ENCODE measurements around the gene MED13L. TPM values are rescaled to one million over a fixed set of nuclear protein-coding genes. Genes with fewer than 3 reads are reported as not detected.

The MED13L gene
- polyA plus RNA-seq, 1 donor from 2014 or later, result 10.7 TPM

DNA sequence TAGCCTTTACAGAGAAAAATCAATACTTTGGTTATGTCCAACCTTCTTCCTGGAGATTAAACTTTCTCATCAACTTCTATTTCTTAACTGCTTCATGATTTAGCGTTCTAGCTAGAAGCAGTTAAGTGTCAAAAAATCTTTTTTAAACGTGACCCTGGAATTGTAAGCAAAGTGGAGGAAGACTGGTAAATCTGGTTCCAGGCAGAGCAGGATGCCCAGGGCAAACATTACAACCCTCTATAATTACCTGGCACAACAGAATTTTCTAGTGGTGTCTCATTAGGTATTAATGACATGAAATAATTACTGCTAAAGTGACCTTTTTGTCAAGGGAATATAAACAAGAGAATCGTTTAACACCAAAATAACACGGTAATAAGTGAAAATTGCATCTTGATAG lies 320.8 kb downstream of the MED13L start:
- Mint-ChIP-seq H3K27me3 (no peaks in the 10 kb centered on the region), H3K36me3 (peaks cover 2% of the 10 kb centered on the region), H3K27ac (peak overlapping the region in 1 of 3 donors; percentile 53), H3K9me3 (no peaks in the 10 kb centered on the region), H3K4me1 (peaks cover 0 to 1% (median 1%) of the 10 kb centered on the region in 3 donors), H3K4me3 (no peak overlapping the region)

DNA sequence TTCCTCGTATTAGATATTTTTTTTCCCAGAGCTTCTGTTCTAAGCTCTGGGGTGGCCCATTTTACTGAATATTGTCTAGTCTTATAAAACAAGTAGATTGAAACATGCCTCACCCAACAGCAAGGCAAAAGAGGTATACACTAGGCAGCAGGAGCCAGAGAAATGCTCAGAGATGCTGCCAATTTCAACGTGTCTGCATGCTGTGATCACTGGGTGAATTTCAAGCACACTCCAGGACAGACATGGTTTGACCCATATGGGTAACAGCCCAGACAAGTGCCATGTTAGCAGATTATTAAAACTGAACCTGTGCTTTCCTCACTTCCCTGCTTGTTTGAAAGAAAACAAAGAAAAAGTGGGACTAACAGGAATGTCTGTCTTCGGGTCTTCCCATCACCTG lies 321.3 kb downstream of the MED13L start:
- H3K9me3 Mint-ChIP-seq, result no peaks in the 10 kb centered on the region
- no peaks in the 10 kb centered on the region for H3K27me3 Mint-ChIP-seq
- H3K4me3 Mint-ChIP-seq, result no peak overlapping the region
- peaks cover 2% of the 10 kb centered on the region for H3K36me3 Mint-ChIP-seq
- peaks cover 0 to 1% (median 1%) of the 10 kb centered on the region in 3 donors for H3K4me1 Mint-ChIP-seq
- no peak overlapping the region for H3K27ac Mint-ChIP-seq

DNA sequence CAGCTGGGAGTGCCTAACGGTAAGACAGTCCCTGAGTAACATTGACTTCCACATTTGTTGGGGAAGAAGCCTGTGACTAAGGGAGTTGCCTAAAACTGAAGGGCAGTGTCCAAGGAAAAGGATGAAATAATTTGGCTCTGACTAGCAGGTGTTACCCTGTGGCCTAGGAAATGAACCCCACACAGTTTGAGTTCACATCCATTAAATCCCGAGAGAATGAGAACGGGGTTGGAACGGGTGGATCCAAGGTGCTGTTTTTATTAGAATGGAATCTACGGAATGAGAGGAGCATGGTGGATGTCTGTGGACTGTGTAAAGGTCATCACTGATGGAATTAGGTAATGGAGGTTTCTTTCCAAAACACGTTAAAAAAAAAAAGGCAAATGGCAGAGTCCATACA lies 324.0 kb downstream of the MED13L start:
- Mint-ChIP-seq H3K9me3 (peaks cover 0 to 1% (median 0%) of the 10 kb centered on the region in 3 donors), H3K27me3 (no peaks in the 10 kb centered on the region), H3K27ac (no peak overlapping the region), H3K36me3 (peaks cover 7% of the 10 kb centered on the region), H3K4me1 (peaks cover 0 to 1% (median 1%) of the 10 kb centered on the region in 3 donors), H3K4me3 (no peak overlapping the region)

DNA sequence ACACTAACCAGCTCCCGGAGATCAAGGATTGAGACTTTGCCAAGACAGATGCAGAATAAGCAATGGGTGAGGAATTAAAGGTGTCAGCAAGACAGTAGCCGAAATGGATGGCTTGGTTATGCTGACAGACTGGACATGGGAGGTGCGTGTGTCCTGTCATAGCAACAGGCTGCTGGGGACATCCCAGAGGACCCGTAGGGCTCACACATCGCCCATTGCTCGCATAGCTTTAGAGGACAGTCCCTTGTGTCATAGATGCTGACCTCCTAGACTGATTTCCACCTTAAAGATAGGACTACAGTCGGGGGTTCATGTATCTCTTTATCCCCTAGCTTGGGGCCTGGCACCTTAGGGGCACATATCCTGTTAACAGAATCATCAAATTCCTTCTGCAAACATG lies 324.5 kb downstream of the MED13L start:
- Mint-ChIP-seq H3K27me3 (no peaks in the 10 kb centered on the region), H3K27ac (no peak overlapping the region), H3K36me3 (peaks cover 7% of the 10 kb centered on the region), H3K4me3 (no peak overlapping the region), H3K9me3 (peaks cover 0 to 1% (median 0%) of the 10 kb centered on the region in 3 donors), H3K4me1 (peaks cover 0 to 1% (median 1%) of the 10 kb centered on the region in 3 donors)

DNA sequence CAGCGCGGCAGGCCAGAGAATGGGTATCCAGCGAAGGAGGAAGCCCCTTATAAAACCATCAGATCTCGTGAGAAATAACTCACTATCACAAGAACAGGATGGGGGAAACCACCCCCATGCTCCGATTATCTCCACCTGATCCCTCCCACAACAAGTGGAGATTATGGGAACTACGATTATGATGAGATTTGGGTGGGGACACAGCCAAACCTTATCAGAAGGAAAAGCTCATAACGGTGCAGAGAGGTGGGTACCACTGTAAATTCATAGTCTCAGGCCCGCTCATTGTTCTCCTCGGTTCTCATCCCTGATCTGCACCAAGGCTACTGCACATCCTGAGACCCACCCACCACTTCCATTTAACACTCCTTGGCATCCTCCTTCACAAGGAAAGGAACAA lies 326.5 kb downstream of the MED13L start:
- peak overlapping the region in 1 of 3 donors; percentile 65 for H3K27ac Mint-ChIP-seq

DNA sequence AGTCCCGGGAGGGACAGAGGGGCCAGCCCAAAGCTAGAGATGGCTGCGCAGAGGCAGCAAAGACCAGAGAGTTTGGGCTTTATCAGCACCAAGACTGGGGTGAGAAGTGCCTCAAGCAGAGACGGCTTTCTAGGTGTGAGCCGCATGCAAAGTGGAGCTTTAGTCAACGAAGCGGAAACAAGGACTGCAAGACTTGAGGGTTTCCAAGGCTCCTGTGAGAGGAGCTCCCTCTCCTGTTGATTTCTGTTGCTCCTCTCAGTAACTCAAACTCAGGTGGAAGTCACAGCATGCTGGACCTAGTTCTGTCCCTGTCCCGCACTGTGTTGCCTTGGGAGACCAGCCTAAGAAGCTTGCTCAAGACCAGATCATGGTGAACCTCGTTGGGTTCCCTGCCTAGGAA lies 327.8 kb downstream of the MED13L start:
- H3K27ac Mint-ChIP-seq, result peak overlapping the region in 1 of 3 donors; percentile 83
- H3K36me3 Mint-ChIP-seq, result peaks cover 6% of the 10 kb centered on the region
- peaks cover 0 to 1% (median 0%) of the 10 kb centered on the region in 3 donors for H3K9me3 Mint-ChIP-seq
- H3K4me1 Mint-ChIP-seq, result peaks cover 0 to 1% (median 1%) of the 10 kb centered on the region in 3 donors
- no peaks in the 10 kb centered on the region for H3K27me3 Mint-ChIP-seq
- H3K4me3 Mint-ChIP-seq, result no peak overlapping the region

More for the DNA sequence above, 326.5 kb downstream of the MED13L start:
- H3K27me3 Mint-ChIP-seq, result no peaks in the 10 kb centered on the region
- H3K4me3 Mint-ChIP-seq, result no peak overlapping the region
- H3K4me1 Mint-ChIP-seq, result peaks cover 0 to 1% (median 1%) of the 10 kb centered on the region in 3 donors
- H3K9me3 Mint-ChIP-seq, result peaks cover 0 to 1% (median 0%) of the 10 kb centered on the region in 3 donors
- peaks cover 7% of the 10 kb centered on the region for H3K36me3 Mint-ChIP-seq

DNA sequence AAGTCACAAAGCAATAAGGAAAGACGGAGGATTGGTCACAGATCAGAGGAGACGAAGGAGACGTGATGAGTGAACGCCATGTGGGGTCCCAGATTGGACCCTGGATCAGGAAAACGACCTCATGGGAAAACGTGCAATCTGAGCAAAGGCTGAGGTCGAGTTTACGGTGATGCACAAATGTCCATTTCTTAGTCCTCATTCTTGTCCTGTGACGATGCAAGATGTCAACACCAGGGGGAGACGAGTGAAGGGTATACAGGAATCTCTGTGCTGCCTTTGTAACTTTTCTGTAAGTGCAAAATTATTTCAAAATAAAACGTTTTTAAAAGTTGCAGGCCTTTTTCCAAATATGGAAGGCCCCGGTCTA lies 329.8 kb downstream of the MED13L start:
- Mint-ChIP-seq H3K27ac (peak overlapping the region in 2 of 3 donors; percentile 20 to 24), H3K36me3 (peaks cover 5% of the 10 kb centered on the region), H3K9me3 (peaks cover 0 to 1% (median 0%) of the 10 kb centered on the region in 3 donors), H3K27me3 (no peaks in the 10 kb centered on the region), H3K4me1 (no peaks in the 10 kb centered on the region), H3K4me3 (no peak overlapping the region)

DNA sequence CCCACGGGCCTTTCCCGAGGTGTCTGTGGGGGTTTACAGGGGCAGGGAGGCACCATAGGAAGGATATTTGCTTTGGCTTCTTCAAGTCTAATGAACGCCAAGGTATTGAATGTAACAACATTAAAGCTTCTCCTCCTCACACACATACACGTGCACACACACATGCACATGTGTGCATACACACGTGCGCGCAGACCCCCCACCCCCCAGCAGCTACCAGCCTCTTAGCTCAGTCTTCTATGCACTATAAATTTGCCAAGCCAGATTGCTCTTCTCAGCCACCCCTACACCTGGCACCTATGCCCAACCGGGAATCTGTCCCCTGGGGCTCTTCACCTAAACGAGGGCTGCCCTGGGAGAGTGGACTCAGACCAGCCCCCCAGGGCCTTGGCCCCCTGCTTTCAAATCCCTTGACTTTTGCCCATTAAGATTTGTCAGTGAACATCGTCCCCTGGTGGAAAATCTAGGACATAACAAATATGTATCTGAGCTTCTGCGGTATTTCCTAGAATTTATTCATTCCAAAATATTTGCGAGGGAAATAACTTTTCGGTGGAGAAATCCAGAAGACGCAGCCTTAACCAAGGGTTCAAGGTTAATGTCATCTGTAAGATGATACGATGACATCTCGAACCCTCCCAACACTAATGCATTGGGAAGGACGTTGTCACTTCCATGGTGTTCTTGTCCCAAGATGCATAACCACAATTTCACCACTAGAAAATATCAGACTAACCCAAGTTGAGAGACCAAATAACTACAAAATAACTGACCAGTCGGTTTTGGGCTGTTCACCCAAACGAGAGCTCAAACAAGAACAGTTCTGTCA lies 330.4 kb downstream of the MED13L start:
- H3K36me3 Mint-ChIP-seq, result peaks cover 5% of the 10 kb centered on the region
- no peaks in the 10 kb centered on the region for H3K27me3 Mint-ChIP-seq
- H3K9me3 Mint-ChIP-seq, result peaks cover 0 to 1% (median 0%) of the 10 kb centered on the region in 3 donors
- H3K4me1 Mint-ChIP-seq, result no peaks in the 10 kb centered on the region
- H3K27ac Mint-ChIP-seq, result peak overlapping the region in 2 of 3 donors; percentile 20 to 24
- H3K4me3 Mint-ChIP-seq, result no peak overlapping the region

DNA sequence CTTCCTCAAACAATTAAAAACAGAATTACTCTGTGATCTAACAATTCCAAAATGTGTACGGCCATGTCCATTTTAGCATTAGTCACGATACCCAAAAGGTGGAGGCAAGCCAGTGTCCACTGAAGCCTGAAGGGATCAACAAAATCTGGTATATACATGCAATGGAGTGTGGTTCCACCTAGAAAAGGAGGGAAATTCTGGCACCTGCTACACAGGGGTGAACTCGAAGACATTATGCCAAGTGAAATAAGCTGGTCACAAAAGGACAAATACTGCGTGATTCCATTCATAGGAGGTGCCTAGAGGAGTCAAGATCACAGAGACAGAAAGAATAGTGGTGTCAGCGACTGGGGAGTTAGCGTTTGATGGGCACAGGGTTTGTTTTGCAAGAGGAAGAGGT lies 331.4 kb downstream of the MED13L start:
- H3K36me3 Mint-ChIP-seq, result peaks cover 5% of the 10 kb centered on the region
- no peaks in the 10 kb centered on the region for H3K4me1 Mint-ChIP-seq
- H3K27ac Mint-ChIP-seq, result peak overlapping the region in 2 of 3 donors; percentile 54 to 65
- H3K27me3 Mint-ChIP-seq, result no peaks in the 10 kb centered on the region
- H3K4me3 Mint-ChIP-seq, result no peak overlapping the region
- H3K9me3 Mint-ChIP-seq, result peaks cover 0 to 1% (median 0%) of the 10 kb centered on the region in 3 donors

DNA sequence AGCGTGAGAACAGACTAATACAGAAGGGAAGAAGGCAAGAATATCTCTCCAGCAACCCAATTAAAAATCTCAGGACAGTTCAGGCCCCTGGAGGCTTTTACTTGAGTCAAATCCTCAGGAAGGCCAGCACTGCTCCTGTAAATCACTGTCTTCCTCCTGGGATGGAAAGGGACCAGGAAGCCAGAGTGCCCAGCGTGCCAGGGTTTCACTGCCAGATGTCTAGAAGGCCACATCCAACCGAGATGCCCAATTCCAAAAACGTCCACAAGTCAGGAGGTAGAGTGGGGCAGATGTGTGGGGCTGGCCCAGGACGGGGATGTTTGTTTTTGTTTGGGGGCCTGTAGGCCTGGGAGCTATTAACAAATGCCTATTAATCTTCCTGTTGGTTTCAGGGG lies 332.0 kb downstream of the MED13L start:
- Mint-ChIP-seq H3K9me3 (peaks cover 0 to 1% (median 0%) of the 10 kb centered on the region in 3 donors), H3K27me3 (peaks cover 2% of the 10 kb centered on the region), H3K4me3 (no peak overlapping the region), H3K4me1 (no peaks in the 10 kb centered on the region), H3K27ac (peak overlapping the region in 1 of 3 donors; percentile 54), H3K36me3 (peaks cover 5% of the 10 kb centered on the region)

DNA sequence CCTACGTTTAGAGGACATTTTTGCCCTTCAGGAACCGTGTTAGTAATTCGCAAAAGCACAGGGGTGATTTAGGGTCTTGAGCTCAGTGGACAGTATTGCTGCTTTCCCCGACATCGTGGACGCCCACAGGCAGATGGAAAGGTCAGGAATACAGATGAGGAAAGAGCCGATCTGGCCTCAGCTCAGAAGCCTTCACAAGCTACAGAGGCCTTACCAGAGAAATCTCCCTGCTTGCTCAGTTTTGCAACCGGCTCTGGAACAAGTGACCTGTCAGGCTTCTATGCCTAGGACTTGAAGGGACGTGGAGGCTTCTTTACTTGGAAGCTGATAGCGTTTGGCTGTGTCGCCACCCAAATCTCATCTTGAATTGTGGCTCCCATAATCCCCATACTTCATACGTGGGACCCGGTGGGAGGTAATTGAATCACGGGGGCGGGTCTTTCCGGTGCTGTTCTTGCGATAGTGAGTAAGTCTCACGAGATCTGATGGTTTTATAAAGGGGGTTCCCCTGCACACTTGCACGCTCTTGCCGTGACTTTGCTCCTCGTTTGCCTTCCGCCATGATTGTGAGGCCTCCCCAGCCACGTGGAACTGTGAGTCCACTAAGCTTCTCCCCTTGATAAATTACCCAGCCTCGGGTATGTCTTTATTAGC lies 332.5 kb downstream of the MED13L start:
- Mint-ChIP-seq H3K36me3 (peaks cover 4% of the 10 kb centered on the region), H3K4me3 (no peak overlapping the region), H3K27me3 (peaks cover 2% of the 10 kb centered on the region), H3K9me3 (peaks cover 0 to 1% (median 0%) of the 10 kb centered on the region in 3 donors), H3K4me1 (no peaks in the 10 kb centered on the region), H3K27ac (no peak overlapping the region)

DNA sequence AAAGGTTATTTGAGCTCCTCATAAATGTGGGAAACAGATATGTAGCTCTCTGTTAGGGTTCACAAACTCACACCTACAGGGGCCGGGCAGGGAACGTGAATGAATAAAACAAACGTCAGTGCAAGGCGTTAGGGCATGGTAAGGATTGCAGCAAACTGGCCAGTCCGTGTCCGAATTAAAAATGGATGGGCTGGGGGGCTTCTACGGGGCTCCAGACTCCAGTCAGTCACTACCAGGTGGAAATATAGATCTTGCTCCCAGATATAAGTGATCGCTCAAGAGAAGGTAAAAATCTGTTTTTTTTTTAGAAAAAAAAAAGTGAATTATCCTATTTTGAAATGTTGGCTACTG lies 333.1 kb downstream of the MED13L start:
- Mint-ChIP-seq H3K27ac (no peak overlapping the region), H3K9me3 (peaks cover 0 to under 1% (median 0%) of the 10 kb centered on the region in 3 donors), H3K4me3 (no peak overlapping the region), H3K27me3 (peaks cover 2% of the 10 kb centered on the region), H3K4me1 (no peaks in the 10 kb centered on the region), H3K36me3 (no peaks in the 10 kb centered on the region)

DNA sequence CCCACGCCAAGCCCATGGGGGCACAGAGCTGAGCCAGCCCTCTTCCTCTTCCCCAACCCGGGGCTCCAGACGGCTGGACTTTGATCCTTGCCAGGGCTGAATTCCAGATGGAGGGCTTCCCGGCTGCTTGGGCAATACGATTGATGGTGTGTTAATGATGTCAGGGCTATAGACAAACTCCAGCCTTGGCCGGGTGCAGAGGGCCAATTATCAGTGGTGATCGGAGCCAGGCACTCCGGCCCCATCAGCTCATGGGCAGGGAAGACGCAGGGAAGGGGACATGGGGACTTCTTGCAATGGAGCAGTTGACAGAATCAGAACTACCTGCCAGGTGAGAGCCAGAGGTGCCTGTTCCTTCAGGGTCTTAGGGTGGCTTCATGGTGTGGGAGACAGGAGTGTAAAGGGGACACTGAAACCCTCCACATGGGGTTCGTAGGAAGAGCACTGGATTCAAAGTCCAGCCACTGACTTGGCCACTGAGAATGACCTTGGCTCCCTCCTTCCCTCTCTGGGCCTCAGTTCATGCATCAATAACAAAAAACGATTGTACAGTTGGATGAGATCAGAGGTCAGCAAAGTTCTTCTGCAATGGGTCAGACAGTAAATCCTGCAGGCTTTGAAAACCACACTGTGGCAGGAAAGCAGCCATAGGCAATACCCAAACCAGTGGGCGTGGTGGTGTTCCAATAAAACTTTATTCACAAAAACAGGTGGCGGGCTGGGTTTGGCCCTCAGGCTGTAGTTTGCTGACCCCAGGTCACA lies 333.7 kb downstream of the MED13L start:
- Mint-ChIP-seq H3K27ac (no peak overlapping the region), H3K4me3 (no peak overlapping the region), H3K9me3 (peaks cover 2 to 6% (median 4%) of the 10 kb centered on the region in 3 donors), H3K27me3 (peaks cover 2% of the 10 kb centered on the region), H3K4me1 (no peaks in the 10 kb centered on the region), H3K36me3 (peaks cover 2% of the 10 kb centered on the region)

DNA sequence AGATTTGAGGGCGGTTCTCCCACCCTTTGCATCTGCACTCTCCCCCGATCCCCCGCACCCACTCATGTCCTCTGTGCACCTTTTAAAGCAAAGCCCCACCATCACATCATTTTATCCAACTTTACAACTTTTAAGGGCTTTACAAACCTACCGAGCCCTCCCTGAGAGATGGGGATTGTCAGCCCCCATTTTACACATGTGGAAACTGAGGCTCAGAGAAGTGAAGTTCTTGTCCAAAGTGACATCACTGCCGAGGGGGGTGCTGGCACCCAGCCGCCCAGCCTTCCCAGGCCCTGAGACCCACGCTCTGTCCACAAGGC lies 334.2 kb downstream of the MED13L start:
- no peaks in the 10 kb centered on the region for H3K4me1 Mint-ChIP-seq
- peaks cover 2% of the 10 kb centered on the region for H3K36me3 Mint-ChIP-seq
- no peak overlapping the region for H3K27ac Mint-ChIP-seq
- peaks cover 2% of the 10 kb centered on the region for H3K27me3 Mint-ChIP-seq
- peaks cover 2 to 10% (median 4%) of the 10 kb centered on the region in 3 donors for H3K9me3 Mint-ChIP-seq
- H3K4me3 Mint-ChIP-seq, result no peak overlapping the region

DNA sequence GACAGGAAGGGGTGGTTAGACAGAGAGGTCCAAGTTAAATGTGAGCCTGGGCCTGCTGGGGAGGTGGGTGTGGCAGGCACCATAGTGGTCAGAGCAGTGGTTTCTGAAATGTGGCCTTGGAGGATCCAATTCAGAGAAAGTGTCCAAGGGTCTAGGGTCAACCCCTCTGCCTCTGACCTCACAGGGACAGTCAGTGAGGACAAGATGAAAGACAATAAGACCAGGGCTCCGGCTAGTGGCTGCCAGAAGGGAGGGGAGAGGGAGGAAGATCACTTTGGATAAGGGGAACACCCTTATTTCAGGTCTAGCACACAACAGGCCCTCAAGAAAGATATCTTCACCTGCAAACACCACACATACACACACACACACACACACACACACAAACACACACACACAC lies 335.1 kb downstream of the MED13L start:
- H3K9me3 Mint-ChIP-seq, result peaks cover 2 to 10% (median 4%) of the 10 kb centered on the region in 3 donors
- H3K4me3 Mint-ChIP-seq, result no peak overlapping the region
- peaks cover 2% of the 10 kb centered on the region for H3K36me3 Mint-ChIP-seq
- no peaks in the 10 kb centered on the region for H3K4me1 Mint-ChIP-seq
- no peak overlapping the region for H3K27ac Mint-ChIP-seq
- peaks cover 2% of the 10 kb centered on the region for H3K27me3 Mint-ChIP-seq

Data from IgD-negative memory B cell (primary cell).